ENCODE results near the gene FNBP1. TPM values are rescaled to one million over a fixed set of nuclear protein-coding genes. Genes with fewer than 3 reads are reported as not detected.

Gene FNBP1
- total and polyA plus RNA-seq, 2 donors (not counting 1 experiment from before 2014, with no cell fraction given): 20.8 to 44.3 TPM

DNA sequence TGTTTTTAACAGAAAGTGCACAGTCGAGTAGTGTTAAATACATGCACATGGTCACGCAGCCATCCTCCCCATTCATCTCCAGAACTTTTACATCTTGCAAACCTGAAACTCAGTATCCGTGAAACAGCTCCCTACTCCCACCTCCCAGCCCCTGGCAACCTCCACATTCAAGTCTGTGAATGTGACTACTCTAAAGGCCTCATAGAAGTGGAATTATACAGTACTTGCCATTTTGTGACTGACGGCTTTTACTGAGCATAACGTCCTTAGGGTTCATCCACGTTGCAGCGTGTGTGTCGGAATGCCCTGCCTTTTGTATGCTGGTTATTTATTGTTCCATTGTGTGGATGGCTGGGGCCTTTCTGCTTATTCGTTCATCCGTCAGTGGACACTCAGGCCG, 171.9 kb downstream of the FNBP1 start:
- Histone ChIP-seq H3K4me2 (ENCODE audit: extremely low read depth, insufficient read depth, low read length) (no peak overlapping the region), H4K20me1 (ENCODE audit: control insufficient read depth, extremely low read depth, insufficient read depth, low read length) (no peaks in the 10 kb centered on the region), H2AFZ (ENCODE audit: low read length) (no peak overlapping the region), H3K9ac (ENCODE audit: insufficient read depth, low read length) (no peak overlapping the region), H3K27me3 (ENCODE audit: control insufficient read depth, insufficient read depth, low read length) (no peaks in the 10 kb centered on the region), H3K4me1 (ENCODE audit: control insufficient read depth, extremely low read depth, insufficient read depth, low read length) (no peaks in the 10 kb centered on the region), H3K79me2 (ENCODE audit: control insufficient read depth, insufficient read depth, low read length) (no peaks in the 10 kb centered on the region), H3K36me3 (ENCODE audit: control insufficient read depth, insufficient read depth, low read length) (peaks cover 4% of the 10 kb centered on the region), H3K4me3 (replicated peaks in 1 of 4; ENCODE audit: control extremely low read depth in 1 of 4, insufficient read depth in 1 of 4, low read depth in 3 of 4, low read length in 4 of 4) (no peak overlapping the region), H3K9me3 (ENCODE audit: control insufficient read depth, insufficient read depth, low read depth, low read length) (no peaks in the 10 kb centered on the region), H3K27ac (ENCODE audit: insufficient read depth, low read length) (no peak overlapping the region)
- DNase-seq (ENCODE audit: low read depth in 2 of 2): no peak
- TF ChIP-seq, protein P1, sequence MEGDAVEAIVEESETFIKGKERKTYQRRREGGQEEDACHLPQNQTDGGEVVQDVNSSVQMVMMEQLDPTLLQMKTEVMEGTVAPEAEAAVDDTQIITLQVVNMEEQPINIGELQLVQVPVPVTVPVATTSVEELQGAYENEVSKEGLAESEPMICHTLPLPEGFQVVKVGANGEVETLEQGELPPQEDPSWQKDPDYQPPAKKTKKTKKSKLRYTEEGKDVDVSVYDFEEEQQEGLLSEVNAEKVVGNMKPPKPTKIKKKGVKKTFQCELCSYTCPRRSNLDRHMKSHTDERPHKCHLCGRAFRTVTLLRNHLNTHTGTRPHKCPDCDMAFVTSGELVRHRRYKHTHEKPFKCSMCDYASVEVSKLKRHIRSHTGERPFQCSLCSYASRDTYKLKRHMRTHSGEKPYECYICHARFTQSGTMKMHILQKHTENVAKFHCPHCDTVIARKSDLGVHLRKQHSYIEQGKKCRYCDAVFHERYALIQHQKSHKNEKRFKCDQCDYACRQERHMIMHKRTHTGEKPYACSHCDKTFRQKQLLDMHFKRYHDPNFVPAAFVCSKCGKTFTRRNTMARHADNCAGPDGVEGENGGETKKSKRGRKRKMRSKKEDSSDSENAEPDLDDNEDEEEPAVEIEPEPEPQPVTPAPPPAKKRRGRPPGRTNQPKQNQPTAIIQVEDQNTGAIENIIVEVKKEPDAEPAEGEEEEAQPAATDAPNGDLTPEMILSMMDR (conservative IDR thresholded peaks at IDR 0.05 in 1 of 2, IDR thresholded peaks at IDR 0.05 in 1 of 2; ENCODE audit: low read depth in 1 of 2, low read length in 2 of 2): no peak
- no peak for TF ChIP-seq EZH2 (IDR thresholded peaks at IDR 0.05; ENCODE audit: low read length, missing control alignments)

DNA sequence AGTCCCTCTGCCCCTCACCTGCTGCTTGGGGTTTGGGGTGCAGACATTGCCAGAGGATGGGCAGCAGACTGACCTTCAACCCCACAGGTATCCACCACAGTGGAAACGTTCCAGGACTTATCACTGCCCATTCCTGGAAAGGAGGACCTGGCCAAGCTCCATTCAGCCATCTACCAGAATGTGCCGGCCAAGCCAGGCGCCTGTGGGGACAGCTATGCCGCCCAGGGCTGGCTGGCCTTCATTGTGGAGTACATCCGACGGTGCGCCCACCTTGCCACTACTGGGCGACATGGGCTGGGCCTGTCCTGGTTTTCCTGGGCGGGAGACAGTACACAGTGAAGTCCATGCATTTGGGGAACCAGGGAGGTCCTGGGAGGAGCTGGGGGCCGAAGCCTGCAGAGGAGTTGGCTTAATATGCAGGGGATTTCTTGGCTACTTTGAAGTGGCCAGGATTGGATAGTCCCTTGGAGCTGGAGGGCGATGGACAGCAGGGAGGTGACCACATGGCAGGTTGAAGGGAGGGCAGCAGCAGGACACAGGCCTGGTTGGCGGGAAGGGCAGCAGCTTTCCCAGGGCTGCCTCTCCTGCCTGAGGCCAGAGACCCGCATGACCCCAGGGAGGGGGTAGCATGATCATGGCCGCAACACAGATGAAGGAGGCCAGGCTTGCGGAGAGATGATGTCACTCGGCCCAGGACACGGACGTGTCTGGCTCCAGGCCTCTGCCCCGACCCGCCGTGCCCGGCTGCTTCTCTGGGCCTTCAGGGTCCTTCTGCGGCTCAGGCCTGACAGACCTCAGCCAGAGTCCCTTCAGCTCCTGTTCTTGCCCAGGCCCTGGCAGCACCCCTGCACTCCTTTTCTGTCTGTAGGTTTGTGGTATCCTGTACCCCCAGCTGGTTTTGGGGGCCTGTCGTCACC, 173.1 kb downstream of the FNBP1 start:
- H3K9ac ChIP-seq (ENCODE audit: insufficient read depth, low read length): no peak overlapping the region
- H3K9me3 ChIP-seq (ENCODE audit: control insufficient read depth, insufficient read depth, low read depth, low read length): no peaks in the 10 kb centered on the region
- TF ChIP-seq EZH2 (IDR thresholded peaks at IDR 0.05; ENCODE audit: low read length, missing control alignments): no peak
- TF ChIP-seq, protein P1 (conservative IDR thresholded peaks at IDR 0.05 in 1 of 2, IDR thresholded peaks at IDR 0.05 in 1 of 2; ENCODE audit: low read depth in 1 of 2, low read length in 2 of 2): no peak
- H3K27ac ChIP-seq (ENCODE audit: insufficient read depth, low read length): no peak overlapping the region
- no peak overlapping the region for H3K4me2 ChIP-seq (ENCODE audit: extremely low read depth, insufficient read depth, low read length)
- H3K79me2 ChIP-seq (ENCODE audit: control insufficient read depth, insufficient read depth, low read length): no peaks in the 10 kb centered on the region
- H3K4me1 ChIP-seq (ENCODE audit: control insufficient read depth, extremely low read depth, insufficient read depth, low read length): no peaks in the 10 kb centered on the region
- no peak overlapping the region for H3K4me3 ChIP-seq (replicated peaks in 1 of 4; ENCODE audit: control extremely low read depth in 1 of 4, insufficient read depth in 1 of 4, low read depth in 3 of 4, low read length in 4 of 4)
- H3K36me3 ChIP-seq (ENCODE audit: control insufficient read depth, insufficient read depth, low read length): no peaks in the 10 kb centered on the region
- no peak for DNase-seq (ENCODE audit: low read depth in 2 of 2)
- H4K20me1 ChIP-seq (ENCODE audit: control insufficient read depth, extremely low read depth, insufficient read depth, low read length): no peaks in the 10 kb centered on the region
- no peaks in the 10 kb centered on the region for H3K27me3 ChIP-seq (ENCODE audit: control insufficient read depth, insufficient read depth, low read length)
- no peak overlapping the region for H2AFZ ChIP-seq (ENCODE audit: low read length)

DNA sequence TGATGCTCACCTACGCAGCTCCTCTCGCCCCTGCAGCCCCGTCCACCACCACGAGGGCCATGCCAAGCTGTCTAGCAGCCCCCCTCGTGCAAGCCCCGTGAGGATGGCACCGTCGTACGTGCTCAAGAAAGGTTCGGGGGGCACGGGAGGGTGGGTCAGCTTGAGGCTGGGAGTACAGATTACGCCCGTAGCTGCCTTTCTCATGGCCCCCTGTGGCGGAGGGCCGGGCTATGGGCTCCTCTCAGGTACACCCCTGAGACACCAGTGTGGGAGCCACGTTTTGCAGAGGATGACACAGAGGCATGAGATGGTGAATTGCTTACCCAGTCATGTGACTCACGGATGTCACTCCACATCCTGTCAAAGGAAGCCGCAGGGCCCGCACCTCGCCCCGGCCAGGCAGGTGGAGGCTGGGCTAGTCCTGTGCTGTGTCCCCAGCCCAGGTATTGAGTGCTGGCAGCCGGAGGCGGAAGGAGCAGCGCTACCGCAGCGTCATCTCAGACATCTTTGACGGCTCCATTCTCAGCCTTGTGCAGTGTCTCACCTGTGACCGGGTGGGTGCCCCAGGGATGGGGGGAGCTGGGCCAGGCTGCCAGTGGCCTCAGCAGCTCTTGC, 174.0 kb downstream of the FNBP1 start:
- DNase-seq (ENCODE audit: low read depth in 2 of 2): no peak
- no peaks in the 10 kb centered on the region for H3K9me3 ChIP-seq (ENCODE audit: control insufficient read depth, insufficient read depth, low read depth, low read length)
- no peaks in the 10 kb centered on the region for H3K27me3 ChIP-seq (ENCODE audit: control insufficient read depth, insufficient read depth, low read length)
- no peak overlapping the region for H3K27ac ChIP-seq (ENCODE audit: insufficient read depth, low read length)
- no peak overlapping the region for H2AFZ ChIP-seq (ENCODE audit: low read length)
- TF ChIP-seq, protein P1 (conservative IDR thresholded peaks at IDR 0.05 in 1 of 2, IDR thresholded peaks at IDR 0.05 in 1 of 2; ENCODE audit: low read depth in 1 of 2, low read length in 2 of 2): no peak
- TF ChIP-seq EZH2 (IDR thresholded peaks at IDR 0.05; ENCODE audit: low read length, missing control alignments): no peak
- H3K4me2 ChIP-seq (ENCODE audit: extremely low read depth, insufficient read depth, low read length): no peak overlapping the region
- no peak overlapping the region for H3K4me3 ChIP-seq (replicated peaks in 1 of 4; ENCODE audit: control extremely low read depth in 1 of 4, insufficient read depth in 1 of 4, low read depth in 3 of 4, low read length in 4 of 4)
- no peaks in the 10 kb centered on the region for H3K36me3 ChIP-seq (ENCODE audit: control insufficient read depth, insufficient read depth, low read length)
- H4K20me1 ChIP-seq (ENCODE audit: control insufficient read depth, extremely low read depth, insufficient read depth, low read length): no peaks in the 10 kb centered on the region
- H3K4me1 ChIP-seq (ENCODE audit: control insufficient read depth, extremely low read depth, insufficient read depth, low read length): no peaks in the 10 kb centered on the region
- no peak overlapping the region for H3K9ac ChIP-seq (ENCODE audit: insufficient read depth, low read length)
- H3K79me2 ChIP-seq (ENCODE audit: control insufficient read depth, insufficient read depth, low read length): no peaks in the 10 kb centered on the region

Measured in fibroblast of lung (primary cell).